ENCODE results near the gene MLLT3.

Gene MLLT3

GRCh38 chr9:20446248-20446647 is 176.1 kb downstream of the MLLT3 start:
- no peaks in the 10 kb centered on the region for H3K9me2 ChIP-seq (replicated peaks; ENCODE audit: insufficient read depth, low read length)
- H3K4me3 ChIP-seq (ENCODE audit: low read length) = no peak overlapping the region
- no peaks in the 10 kb centered on the region for H3K9me3 ChIP-seq (replicated peaks; ENCODE audit: insufficient read depth, low read length)
- no peaks in the 10 kb centered on the region for H3K27me3 ChIP-seq (replicated peaks; ENCODE audit: insufficient read depth, low read length)
- no peaks in the 10 kb centered on the region for H4K20me1 ChIP-seq (ENCODE audit: insufficient read depth, low read length)
- no peak overlapping the region for H3K4me2 ChIP-seq (ENCODE audit: low read depth, low read length)
- H3K36me3 ChIP-seq (replicated peaks; ENCODE audit: insufficient read depth, low read length) = no peaks in the 10 kb centered on the region
- TF ChIP-seq EZH2 (optimal IDR thresholded peaks at IDR 0.05; ENCODE audit: low read depth, low read length) = no peak
- TF ChIP-seq, protein P1, sequence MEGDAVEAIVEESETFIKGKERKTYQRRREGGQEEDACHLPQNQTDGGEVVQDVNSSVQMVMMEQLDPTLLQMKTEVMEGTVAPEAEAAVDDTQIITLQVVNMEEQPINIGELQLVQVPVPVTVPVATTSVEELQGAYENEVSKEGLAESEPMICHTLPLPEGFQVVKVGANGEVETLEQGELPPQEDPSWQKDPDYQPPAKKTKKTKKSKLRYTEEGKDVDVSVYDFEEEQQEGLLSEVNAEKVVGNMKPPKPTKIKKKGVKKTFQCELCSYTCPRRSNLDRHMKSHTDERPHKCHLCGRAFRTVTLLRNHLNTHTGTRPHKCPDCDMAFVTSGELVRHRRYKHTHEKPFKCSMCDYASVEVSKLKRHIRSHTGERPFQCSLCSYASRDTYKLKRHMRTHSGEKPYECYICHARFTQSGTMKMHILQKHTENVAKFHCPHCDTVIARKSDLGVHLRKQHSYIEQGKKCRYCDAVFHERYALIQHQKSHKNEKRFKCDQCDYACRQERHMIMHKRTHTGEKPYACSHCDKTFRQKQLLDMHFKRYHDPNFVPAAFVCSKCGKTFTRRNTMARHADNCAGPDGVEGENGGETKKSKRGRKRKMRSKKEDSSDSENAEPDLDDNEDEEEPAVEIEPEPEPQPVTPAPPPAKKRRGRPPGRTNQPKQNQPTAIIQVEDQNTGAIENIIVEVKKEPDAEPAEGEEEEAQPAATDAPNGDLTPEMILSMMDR (IDR thresholded peaks at IDR 0.05; ENCODE audit: low read length) = no peak
- TF ChIP-seq EZH2phosphoT487 (IDR thresholded peaks at IDR 0.05; ENCODE audit: low read length) = no peak
- H2AFZ ChIP-seq (ENCODE audit: low read length) = no peak overlapping the region
- H3K27ac ChIP-seq (ENCODE audit: low read length) = no peak overlapping the region
- no peak for DNase-seq
- H3K4me1 ChIP-seq (ENCODE audit: low read length) = 0 out of 2 replicates have a peak, but pooled peaks cover 15% of the 10 kb centered on the region
- H3K79me2 ChIP-seq (ENCODE audit: low read length) = peaks cover 3% of the 10 kb centered on the region; the same call in 1 of the 2 replicates
- H3K9ac ChIP-seq (ENCODE audit: low read length) = no peak overlapping the region
- H3F3A ChIP-seq (ENCODE audit: insufficient read depth, low read length) = peaks cover 17% of the 10 kb centered on the region

- TF ChIP-seq EZH2phosphoT487 (IDR thresholded peaks at IDR 0.05; ENCODE audit: low read length) = no peak
- TF ChIP-seq EZH2 (optimal IDR thresholded peaks at IDR 0.05; ENCODE audit: low read depth, low read length) = no peak
- TF ChIP-seq, protein P1 (IDR thresholded peaks at IDR 0.05; ENCODE audit: low read length) = no peak
- Histone ChIP-seq H3K27ac (ENCODE audit: low read length) (peak overlapping the region; percentile 92), H4K20me1 (ENCODE audit: insufficient read depth, low read length) (no peaks in the 10 kb centered on the region), H3F3A (ENCODE audit: insufficient read depth, low read length) (peaks cover 29% of the 10 kb centered on the region), H3K4me2 (ENCODE audit: low read depth, low read length) (peak overlapping the region; percentile 74), H3K4me3 (ENCODE audit: low read length) (peak overlapping the region; percentile 45), H3K27me3 (replicated peaks; ENCODE audit: insufficient read depth, low read length) (no peaks in the 10 kb centered on the region), H3K9ac (ENCODE audit: low read length) (peak overlapping the region; percentile 58; the same call in 1 of the 2 replicates), H2AFZ (ENCODE audit: low read length) (no peak overlapping the region), H3K9me3 (replicated peaks; ENCODE audit: insufficient read depth, low read length) (no peaks in the 10 kb centered on the region), H3K9me2 (replicated peaks; ENCODE audit: insufficient read depth, low read length) (no peaks in the 10 kb centered on the region), H3K36me3 (replicated peaks; ENCODE audit: insufficient read depth, low read length) (no peaks in the 10 kb centered on the region), H3K79me2 (ENCODE audit: low read length) (peaks cover 16% of the 10 kb centered on the region), H3K4me1 (ENCODE audit: low read length) (0 out of 2 replicates have a peak, but pooled peaks cover 18% of the 10 kb centered on the region)
- DNase-seq = no peak
Observed at GRCh38 chr9:20442461-20443319, 179.6 kb downstream of the MLLT3 start.

DNA sequence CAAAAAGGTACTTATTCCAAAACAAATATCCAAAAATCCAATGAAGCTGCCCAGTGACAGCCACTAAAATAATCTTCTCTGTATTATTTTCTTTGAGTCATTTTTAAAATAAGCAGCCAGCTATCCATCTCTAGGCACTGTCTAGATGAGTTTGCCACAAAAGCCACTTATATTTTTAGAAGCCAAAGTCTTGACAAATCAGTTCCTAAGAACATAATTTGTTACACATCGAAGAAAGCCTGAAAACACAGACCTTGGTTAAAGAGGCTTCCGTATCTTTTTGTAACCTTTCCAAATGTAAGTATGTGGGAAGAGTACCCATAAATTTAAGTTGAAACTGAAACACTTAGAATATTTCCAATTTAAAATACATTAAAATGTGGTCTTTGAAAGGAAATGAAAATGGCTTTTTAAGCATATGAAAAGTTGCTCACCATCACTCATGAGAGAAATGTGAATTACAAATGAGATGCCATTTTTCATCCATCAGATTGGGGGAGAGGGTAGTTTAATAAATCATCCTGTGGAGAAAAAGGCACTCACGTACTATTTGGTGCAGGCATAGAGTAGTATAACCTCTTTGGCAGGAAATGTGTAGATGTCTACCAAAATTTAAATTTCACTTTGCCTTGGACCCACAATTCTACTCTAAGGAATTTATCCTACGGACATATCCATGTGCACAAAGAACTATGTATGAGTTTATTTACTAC is 180.4 kb downstream of the MLLT3 start:
- Histone ChIP-seq H3K9ac (ENCODE audit: low read length) (peak overlapping the region; percentile 58; the same call in 1 of the 2 replicates), H3K4me1 (ENCODE audit: low read length) (0 out of 2 replicates have a peak, but pooled peaks cover 18% of the 10 kb centered on the region), H3K79me2 (ENCODE audit: low read length) (peaks cover 17% of the 10 kb centered on the region), H3K36me3 (replicated peaks; ENCODE audit: insufficient read depth, low read length) (no peaks in the 10 kb centered on the region), H3K9me3 (replicated peaks; ENCODE audit: insufficient read depth, low read length) (no peaks in the 10 kb centered on the region), H3F3A (ENCODE audit: insufficient read depth, low read length) (peaks cover 29% of the 10 kb centered on the region), H3K9me2 (replicated peaks; ENCODE audit: insufficient read depth, low read length) (no peaks in the 10 kb centered on the region), H4K20me1 (ENCODE audit: insufficient read depth, low read length) (no peaks in the 10 kb centered on the region), H3K27ac (ENCODE audit: low read length) (peak overlapping the region; percentile 92), H3K27me3 (replicated peaks; ENCODE audit: insufficient read depth, low read length) (no peaks in the 10 kb centered on the region), H3K4me2 (ENCODE audit: low read depth, low read length) (peak overlapping the region; percentile 74), H2AFZ (ENCODE audit: low read length) (no peak overlapping the region), H3K4me3 (ENCODE audit: low read length) (peak overlapping the region; percentile 45)
- peak; percentile 46 for DNase-seq
- TF ChIP-seq, protein P1 (IDR thresholded peaks at IDR 0.05; ENCODE audit: low read length) = no peak
- TF ChIP-seq EZH2 (optimal IDR thresholded peaks at IDR 0.05; ENCODE audit: low read depth, low read length) (no peak), EZH2phosphoT487 (IDR thresholded peaks at IDR 0.05; ENCODE audit: low read length) (no peak)

All from MM.1S (cell line).